GM18858 (cell line): ENCODE measurements around the gene UBE2L3.
"Not testable (repeated sequence)": the region's sequence is repeated elsewhere in the genome, so short reads cannot be mapped to it uniquely, and the experiment has no call there.

Experiments
- ATAC-seq: cut with Tn5 transposase; IDR thresholded peaks from one replicate; pipeline ENCODE4 v1.9.1; 2021; ENCODE audit not compliant: unreplicated experiment

Gene UBE2L3

DNA sequence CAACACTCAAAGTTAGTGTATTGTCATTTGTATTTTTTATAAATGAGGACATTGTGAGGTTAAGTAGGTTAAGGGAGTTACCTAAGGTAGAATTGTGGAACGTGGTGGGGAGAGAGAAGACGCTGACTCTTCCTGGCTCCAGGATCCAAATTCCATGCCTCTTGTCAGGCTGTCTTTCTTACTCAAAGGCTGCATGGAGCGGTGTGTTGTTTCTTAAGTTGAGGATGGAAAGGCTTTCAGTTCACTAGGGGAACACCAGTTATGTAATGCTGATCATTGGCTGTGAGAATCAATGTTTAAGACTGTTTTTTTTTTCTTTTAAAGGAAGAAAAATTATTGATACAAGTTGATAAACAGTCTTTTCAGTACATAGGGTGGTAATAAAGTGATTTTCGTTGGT lies 2.9 kb downstream of the UBE2L3 start:
- no peak for ATAC-seq

DNA sequence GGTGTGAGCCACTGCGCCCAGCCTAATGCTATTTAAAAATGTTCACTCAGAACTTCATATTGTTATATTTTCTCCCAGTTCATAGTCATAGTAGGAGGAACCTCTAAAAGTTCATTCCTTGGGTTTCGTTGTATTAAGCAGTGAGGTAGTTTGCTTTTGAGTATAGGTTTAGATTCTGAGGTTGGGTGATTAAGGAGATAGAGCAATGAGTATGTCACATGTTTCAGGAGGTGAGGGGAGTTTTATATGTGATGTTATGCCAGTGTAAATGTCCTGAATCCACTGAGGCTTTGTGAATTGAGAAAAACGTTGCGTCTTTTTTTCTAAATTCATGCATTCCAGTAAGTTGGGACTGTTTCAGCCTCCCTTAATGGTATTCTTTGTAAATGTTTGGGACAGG lies 4.2 kb downstream of the UBE2L3 start:
- no peak for ATAC-seq

- ATAC-seq: no peak
Observed at GRCh38 chr22:21573293-21573734, 5.8 kb downstream of the UBE2L3 start.

GRCh38 chr22:21573750-21574494 lies 6.4 kb downstream of the UBE2L3 start:
- ATAC-seq: no peak

DNA sequence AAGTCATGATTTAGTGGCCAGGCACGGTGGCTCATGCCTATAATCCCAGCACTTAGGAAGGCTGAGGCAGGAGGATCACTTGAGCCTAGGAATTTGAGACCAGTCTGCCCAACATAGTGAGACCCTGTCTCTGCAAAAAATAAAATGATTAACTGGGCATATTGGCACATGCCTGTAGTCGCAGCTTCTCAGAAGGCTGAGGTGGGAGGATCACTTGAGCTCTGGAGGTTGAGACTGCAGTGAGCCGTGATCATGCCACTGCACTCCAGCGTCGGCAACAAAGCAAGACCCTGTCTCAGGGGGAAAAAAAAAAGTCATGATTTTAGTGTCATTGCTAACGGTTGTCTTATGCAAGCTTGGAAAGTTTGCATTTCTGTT lies 11.9 kb downstream of the UBE2L3 start:
- ATAC-seq: no peak

- not testable (repeated sequence) for ATAC-seq
Observed at GRCh38 chr22:21580623-21581007, 13.1 kb downstream of the UBE2L3 start.

- ATAC-seq: not testable (repeated sequence)
Observed at GRCh38 chr22:21581009-21581713, 13.6 kb downstream of the UBE2L3 start.

DNA sequence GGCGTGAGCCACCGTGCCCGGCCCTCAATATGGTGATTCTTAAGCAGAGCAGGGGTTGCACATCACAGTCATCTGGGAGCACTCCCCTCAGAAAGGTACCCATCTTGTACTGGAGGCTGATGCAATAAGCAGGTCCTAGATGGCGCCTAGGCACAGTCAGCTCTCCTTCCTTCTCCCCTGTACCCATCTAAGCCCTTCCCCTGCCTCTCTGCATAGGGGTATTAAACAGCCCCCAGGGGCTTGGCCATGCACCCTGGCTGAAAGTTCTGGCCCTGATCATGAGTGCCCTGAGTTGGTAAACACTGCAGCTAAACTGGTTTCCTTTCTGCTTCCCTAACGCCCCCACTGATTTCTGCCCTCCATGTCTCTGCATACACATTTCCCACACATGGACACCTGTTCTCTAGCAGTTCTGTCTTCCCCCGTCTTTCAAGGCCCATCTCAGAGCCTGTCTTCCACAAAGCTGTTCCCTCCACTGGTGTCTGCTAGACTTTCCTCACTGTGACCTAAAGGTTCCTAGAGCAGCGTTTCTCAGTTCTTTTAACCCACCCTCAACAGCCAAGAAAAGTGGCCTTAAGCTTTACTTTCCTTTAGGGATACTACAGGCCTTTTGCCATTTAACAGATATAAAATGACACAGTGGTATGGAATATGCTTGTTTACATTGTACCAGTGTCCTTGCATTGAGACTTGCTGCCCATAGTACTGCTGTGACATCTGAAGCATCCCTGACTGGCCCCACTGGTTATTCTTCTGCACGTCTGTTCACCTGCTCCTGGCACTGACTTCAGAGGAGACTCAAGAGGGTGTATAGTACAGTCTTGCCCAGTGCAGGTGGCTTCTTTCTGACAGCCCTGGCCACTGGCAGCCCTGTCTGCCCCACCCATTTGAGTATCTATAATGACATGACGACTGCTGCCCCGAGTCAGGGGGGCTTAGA lies 15.6 kb downstream of the UBE2L3 start:
- ATAC-seq: no peak

DNA sequence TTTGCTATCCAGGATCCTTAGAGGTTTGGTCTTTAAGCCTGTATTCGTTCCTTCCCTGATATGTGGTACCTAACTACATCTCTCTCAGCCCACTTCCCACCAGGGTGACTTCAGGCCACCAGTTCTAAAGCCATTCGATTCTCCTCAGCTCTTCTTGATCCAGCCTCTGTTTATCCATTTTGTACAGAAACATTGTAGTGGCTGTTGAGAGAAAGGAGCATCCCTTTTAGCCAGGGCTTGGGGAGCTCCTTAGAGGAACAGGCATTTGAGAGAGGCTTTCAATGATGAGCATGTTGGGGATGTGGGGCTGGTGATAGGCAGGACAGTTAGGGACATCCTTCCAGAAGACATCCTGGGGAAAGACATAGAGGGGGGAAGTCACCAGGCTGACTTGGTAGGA lies 17.9 kb downstream of the UBE2L3 start:
- no peak for ATAC-seq

DNA sequence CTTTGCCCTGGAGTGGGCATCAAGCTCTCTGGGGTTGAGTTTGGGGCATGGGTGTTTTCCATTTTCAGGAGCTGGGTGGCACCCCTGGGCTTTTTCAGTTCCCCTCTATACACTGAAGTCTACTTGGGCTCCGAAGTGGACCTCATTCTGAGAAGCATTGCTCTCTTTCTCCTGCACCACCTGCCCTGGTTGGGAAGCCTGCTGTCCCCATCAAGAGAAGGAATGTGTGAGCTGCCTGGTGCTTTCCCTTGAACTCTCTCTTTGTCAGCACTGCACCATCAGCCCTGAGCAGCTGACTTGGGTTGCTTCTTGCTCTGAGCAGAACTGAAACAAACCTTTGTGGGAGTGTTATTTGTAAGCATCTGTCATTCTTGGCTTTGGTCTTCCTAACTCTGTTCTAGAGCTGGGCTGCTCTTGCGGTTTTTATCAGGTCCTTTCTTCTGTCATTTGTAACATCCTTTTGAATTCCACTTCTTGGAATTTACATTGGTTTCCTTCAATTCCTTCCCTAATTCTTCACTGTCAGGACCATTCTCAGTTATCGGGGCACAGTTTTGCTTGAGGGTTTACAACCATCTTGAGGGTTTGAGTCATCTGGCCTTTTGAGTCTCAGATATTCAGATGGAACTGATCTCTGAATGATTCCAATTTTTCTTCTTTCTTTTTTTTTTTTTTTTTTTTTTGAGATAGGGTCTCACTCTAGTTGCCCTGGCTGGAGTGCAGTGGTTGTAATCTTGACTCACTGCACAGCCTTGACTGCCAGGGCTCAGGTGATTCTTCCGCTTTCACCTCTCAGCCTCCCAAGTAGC lies 20.5 kb downstream of the UBE2L3 start:
- no peak for ATAC-seq

DNA sequence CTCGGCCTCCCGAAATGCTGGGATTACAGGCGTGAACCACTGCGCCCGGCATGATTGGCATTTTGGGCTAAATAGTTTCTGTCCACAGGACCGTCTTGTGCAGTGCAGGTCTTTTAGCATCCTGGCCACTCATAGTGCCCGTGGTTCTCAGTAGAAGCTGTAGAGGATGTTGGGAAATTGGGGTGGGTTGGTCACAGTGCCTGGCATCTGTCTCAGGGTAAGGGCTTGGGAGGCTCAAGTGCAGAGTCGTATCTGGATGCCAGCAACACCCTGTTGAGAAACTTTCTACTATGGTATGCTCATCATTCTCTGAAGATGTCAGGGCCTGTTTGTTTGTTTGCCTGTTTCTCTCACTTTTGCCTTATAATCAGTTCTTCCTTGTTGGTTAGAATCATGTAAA lies 21.9 kb downstream of the UBE2L3 start:
- no peak for ATAC-seq

DNA sequence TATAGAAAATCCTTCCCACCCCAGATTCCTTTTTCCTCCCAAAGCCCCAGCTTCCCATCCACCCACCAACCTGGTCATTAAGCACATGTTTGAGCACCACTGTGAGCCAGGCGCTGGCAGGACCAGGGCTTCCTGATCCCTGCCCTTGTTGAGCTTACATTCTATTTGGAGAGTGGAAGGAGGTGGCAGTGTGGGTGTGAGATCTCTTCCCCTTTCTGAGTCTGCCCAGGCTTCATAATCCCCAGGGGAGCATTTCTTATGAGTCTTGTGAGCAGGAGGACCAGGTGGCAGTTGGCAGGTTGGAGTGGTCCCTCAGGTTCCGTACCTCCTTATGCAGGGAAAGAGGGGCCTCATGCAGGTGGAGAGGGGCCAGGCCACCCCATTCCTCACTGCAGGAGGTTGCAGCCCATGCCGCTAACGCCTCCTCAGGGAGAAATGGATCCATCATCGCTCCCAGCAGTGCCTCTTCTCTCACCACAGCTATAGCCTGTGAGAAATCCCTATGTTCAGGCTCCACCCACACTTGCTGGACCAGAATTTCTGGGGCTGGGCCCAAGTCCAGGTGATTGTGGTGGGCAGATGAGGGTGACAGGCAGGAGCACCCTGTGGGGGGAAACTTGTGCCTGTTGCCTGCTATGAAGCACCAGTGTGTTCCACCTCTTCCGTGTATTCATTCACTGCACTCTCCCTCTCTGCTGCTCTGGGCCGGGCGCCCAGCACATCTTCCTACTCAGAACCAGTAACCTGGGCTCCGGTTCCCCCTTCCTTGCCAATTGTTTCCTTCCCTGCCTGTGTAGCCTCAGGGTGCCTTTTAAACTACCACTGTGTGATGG lies 23.5 kb downstream of the UBE2L3 start:
- ATAC-seq: no peak

DNA sequence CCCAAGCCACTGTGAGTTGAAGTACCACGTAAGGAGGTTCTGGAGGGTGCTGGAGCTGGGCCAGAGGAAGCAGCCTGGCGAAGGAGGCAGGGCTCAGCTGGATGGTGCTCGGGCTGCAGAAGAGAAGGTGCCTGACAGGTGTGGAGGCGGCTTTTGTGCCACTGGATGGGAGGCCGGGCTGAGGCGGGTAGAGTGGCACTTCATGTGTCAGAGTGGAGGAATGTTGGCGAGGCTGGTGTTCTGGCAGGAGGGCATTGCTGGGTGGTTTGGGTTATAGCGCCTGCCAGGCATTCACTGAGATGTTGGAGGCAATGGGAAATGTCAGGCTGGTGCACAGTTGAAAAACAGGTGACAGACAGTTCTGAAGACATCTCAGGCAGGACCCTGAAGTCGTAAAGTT lies 24.2 kb downstream of the UBE2L3 start:
- ATAC-seq: no peak

DNA sequence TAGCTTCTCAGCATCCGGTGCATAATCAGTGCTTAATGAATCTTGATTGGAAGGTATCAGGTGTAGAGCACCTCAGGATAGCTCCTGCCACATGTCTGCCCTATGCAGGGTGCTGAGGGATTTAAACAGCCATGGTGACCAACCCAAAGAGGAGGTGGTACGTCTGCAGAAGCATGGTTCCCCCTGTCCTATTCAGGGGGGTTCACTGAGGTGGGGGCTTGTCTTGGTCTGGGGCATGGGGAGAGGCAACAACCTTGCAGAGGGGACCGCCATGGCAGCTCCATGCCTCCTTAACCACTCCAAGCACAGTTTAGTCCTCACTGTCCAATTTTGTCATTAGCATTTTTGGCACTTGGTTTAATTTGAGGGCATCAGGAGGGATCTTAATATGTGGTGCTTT lies 24.9 kb downstream of the UBE2L3 start:
- ATAC-seq: no peak

- ATAC-seq: no peak
Observed at GRCh38 chr22:21593406-21594232, 26.1 kb downstream of the UBE2L3 start.

DNA sequence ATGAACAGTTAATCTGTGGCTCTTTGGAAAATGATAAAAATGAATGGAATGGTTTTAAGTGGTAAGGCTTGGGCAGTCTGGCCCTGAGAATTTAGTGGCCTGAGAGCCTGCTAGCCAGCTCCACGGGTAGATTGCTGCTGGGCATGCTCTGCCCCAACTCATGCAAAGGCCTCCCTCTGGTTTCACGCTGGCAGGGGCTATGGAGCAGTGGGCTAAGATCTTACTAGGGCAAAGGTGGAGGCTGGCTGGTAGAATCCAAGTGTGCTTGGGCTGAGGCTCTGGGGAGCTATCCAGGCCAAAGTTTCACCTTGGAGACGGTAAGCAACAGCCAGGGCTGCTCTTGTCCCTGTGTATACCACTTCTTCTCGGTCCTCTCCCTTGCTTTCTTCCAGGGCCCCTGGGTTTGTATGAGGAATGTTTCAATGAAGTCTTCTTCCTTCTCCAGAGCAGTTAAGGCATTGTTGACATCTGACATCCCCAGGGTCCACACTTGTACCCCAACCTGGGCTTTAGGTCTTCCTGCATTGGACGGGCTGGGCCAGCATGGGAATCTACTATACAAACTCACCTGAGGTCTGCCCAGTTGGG lies 27.4 kb downstream of the UBE2L3 start:
- ATAC-seq: no peak

DNA sequence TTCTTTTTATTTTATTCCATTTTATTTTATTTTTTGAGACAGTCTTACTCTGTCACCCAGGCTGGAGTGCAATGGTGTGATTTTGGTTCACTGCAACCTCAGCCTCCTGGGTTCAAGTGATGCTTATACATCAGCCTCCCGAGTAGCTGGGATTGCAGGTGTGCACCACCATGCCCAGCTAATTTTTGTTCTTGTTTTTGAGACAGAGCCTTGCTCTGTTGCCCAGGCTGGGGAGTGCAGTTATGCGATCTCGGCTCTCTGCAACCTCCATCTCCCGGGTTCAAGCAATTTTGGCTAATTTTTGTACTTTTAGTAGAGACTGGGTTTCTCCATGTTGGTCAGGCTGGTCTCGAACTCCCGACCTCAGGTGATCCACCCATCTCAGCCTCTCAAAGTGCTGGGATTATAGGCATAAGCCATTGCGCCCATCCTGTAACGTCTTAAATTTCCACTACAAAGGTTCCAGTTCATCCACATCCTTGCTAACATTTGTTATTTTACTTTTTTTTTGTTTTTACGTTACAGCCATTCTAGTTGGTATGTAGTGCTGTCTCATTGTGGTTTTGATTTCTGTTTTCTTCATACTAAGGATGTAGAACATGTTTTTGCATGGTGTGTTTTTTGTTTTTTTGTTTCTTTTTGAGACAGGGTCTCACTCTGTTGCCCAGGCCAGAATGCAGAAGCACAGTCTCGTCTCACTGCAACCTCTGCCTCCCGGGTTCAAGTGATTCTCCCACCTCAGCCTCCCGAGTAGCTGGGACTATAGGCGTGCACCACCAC lies 29.0 kb downstream of the UBE2L3 start:
- ATAC-seq: not testable (repeated sequence)

DNA sequence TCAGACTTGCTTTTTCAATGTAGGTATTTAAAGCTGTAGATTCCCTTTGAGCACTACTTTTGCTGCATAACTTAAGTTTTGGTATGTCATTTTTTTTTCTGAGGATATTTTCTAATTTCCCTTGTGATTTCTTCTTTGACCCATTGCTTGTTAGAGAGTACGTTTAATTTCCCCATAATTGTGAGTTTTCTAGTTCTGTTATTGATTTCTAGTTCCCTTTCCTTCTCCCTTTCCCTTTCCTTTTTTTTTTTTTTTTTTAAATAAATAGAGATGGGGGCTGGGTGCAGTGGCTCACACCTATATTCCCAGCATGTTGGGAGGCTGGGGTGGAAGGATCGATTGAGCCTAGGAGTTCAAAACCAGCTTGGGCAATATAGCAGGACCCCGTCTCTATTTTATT lies 30.8 kb downstream of the UBE2L3 start:
- no peak for ATAC-seq
